Activated CD4-positive, alpha-beta T cell treated with anti-CD3 and anti-CD28 coated beads for 4 hours (primary cell): ENCODE results near the gene GNAS.
A peak's percentile ranks its signal among the peaks of the same experiment; 100 is the strongest.

ENCODE experiments used
- DNase-seq, 2 donors: peaks; one replicate each; pipeline ENCODE4 v3.0.0-alpha.2; 2020

Gene GNAS

DNA sequence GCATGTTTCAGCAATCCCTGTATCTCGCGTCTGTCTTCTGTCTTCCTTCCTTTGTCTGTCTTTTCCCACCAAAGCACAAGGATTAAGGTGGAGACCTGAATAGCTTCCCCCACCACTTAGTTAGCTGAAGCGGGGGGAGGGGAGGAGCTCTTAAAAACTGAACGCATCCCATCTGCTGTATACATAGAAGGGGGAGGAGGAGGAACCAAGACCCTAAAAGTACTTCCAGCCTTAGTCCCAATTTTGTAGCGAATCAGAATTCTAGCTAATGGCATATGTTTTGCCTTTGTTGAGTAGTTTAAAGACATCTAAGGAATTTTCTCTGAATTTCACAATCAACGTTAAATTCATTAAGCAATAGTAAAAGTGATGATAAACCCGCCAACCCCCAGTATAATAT is 47.9 kb downstream of the GNAS start:
- DNase-seq = no peak

DNA sequence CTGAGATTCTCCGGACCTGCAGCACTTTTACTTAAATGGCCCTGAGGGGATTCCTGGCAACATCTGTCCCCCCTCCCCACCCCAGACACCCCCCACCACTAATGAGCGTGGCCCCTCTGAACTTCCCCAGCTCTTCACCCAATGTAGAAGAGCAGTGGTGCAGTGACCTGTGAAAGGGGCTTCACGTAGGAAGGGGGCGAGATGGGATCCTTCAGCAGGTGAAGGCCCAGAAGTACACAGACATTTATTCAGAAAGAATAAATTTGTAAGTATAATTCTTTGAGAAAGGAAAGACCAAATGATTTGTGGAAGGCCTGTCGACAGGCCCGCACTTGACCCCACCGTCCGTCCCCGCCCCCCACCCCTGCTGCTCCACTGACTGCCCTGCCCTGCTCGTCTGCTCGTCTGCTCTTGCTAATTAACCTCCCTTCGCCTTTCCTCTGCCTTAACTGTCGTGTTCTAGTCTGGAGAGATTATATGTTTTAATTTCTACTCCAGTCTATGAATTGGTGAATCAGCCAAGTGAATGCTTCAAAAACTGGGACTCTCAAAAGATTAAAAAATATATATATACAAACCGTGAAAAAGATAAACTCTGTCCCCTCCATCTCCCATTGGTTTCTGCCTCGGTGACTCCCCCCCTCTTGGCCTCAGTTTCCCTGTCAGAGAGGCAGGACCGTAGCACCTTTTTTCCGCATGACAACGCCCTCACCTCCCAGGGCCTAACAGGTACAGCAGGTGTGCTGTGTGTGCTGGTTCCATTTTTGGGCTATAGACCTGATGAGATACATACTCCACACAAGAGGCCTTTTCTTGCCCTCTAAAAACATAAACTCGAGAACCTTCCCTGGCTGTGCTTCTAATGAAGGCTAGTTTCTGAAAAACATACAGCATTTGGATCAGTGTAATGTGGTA is 49.2 kb downstream of the GNAS start:
- no peak for DNase-seq

DNA sequence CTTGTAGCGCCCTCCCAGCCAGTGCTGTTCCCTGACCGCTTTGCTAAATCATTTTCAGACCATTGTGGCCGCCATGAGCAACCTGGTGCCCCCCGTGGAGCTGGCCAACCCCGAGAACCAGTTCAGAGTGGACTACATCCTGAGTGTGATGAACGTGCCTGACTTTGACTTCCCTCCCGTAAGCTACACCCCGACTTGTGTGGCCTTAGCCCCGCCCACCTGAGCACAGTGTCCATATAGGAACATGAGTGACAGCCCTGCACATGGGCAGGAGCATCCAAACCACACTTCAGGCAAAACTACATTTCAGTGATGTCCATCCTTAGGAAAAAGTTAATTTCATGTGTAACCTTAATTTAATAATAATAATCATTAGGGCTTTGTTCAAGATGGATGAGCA is 51.1 kb downstream of the GNAS start:
- DNase-seq = no peak

DNA sequence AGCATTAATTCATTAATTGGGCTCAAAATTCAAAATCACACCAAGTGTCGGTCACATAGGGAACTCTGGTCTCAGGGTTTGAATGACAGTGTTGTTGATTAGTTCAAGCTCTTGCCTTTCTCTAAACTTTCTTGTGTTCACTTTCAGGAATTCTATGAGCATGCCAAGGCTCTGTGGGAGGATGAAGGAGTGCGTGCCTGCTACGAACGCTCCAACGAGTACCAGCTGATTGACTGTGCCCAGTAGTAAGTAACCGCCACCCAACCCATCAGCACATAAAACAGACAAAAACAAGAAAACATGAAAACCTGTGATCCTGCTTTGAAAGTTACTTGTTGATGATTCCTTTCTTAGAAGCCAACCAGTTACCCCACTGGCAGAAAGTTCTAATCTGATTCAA is 52.7 kb downstream of the GNAS start:
- no peak for DNase-seq

DNA sequence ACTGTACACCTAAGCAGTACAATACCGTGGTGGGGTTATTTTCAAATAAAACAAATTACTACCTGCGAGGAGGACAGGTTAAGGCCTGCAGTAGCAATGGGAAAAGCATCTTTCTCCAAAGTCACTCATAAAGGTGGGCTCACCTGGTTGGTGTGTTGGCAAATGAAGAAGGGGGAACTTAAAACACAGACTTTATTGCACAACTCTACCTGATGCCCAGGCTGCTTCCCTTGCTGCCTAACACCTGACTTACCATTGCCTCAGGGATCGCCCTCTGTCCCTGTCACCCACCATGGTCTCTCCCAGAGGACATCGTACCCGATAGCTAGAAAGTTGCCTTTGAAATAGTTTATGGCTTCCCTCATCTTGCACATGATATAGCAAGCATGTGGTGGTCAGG is 53.6 kb downstream of the GNAS start:
- no peak for DNase-seq

DNA sequence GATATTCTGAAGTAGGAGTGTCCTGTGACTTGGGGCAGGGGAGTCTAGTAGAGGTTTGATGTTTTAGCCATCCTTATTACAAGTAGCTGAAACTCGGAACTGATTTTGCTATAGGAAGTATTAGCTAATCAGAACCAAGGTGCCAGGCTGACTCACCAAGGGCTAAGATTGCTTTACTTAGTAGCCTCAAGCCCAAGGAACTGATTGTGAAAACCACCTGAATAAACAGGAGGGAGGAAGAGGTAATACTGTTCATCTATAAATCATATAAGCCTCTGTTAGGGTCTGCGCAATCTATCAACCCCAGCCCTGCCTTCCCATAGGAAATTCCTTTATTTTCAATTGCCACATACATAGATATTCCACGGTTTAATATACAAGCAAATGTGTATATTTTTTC is 54.4 kb downstream of the GNAS start:
- no peak for DNase-seq

DNA sequence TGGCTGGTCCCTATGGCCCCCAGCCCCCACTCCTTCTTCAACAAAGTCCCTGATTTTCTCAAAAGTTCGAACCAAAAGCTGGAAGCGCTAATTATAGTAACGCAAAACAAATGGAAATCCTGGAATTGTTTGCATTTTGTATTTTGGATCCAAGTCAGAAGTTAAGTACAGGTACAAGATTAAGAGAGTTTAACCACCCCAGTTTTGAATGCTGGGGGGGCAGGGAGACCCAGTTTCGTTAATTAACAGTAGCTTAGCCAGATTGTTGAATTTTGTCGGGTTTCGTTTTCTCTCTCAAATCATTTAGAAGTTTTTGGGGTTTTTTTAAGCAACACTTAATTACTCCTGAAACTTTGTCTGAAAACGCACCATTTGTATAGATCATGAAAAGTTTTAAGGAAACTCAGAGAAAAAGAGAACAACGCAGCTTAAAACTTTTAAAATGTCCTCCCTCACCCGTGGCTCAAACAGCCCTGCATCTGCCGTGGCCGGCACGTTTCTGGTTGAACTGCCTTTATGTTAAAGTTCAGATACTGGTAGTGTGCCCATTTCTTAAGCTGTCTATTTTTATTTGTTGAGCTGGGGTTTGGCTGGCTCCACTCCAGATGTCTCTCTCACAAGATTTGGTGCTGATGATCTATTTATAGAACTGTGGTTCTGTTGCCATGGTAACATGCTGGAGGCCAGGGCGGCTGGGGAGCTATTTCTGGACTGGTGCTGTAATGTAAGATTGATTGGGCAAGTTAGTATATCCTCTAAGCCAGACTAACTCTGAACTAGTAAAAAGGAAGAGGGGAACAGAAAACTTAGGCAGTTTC is 55.0 kb downstream of the GNAS start:
- peak in 1 of 2 donors; percentile 35 for DNase-seq

DNA sequence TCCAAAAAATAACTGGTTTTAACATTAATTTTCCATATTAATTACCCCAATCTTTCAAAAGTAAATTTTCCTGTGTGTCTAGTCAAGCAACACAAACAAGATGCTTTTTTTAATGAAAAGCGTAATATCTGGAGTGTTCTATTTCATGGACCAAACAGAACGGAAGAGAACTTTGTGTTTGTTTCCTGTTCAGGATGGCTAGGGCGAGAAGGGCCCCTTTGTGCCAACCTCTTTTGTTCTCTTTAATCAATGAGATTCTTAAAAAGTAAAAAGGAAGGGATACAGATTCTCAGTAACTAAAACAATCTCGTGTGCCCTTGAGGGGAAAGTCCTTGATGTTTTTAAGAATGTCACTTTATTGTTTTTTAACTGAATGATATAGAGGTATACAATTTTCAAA is 55.7 kb downstream of the GNAS start:
- DNase-seq = no peak

DNA sequence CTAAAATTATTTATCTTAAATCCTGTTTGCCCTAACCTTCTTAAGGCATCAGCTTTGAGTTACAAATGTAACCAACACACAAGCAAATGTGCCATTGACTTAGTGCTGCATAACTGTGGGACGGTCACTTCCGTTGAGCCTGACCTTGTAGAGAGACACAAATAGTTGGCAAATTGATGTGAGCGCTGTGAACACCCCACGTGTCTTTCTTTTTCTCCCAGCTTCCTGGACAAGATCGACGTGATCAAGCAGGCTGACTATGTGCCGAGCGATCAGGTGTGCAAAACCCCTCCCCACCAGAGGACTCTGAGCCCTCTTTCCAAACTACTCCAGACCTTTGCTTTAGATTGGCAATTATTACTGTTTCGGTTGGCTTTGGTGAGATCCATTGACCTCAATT is 56.4 kb downstream of the GNAS start:
- no peak for DNase-seq

DNA sequence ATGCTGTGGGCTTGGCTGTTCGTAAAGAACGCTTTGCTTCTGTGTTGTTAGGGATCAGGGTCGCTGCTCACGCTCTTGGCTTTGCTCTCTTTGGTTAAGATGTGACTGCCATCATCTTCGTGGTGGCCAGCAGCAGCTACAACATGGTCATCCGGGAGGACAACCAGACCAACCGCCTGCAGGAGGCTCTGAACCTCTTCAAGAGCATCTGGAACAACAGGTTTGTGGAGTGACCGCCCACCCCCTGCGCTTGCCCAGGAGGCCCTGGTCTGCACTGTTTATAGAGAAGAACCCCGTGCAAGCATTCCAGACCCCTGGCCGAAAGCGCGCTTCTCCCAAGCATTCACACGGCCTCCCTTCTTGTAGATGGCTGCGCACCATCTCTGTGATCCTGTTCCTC is 57.1 kb downstream of the GNAS start:
- DNase-seq = no peak

DNA sequence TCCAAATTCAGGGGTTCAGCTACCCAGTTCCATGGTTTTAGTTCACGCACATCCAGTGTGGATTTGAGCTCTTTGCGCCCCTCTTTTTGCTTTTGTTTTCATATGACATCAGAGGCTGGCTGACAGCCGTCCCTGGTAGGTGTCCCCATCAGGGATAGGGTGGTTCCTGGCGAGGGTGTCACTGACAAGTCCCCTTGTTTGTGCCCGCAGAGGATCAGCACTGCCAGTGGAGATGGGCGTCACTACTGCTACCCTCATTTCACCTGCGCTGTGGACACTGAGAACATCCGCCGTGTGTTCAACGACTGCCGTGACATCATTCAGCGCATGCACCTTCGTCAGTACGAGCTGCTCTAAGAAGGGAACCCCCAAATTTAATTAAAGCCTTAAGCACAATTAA is 58.0 kb downstream of the GNAS start:
- no peak for DNase-seq

DNA sequence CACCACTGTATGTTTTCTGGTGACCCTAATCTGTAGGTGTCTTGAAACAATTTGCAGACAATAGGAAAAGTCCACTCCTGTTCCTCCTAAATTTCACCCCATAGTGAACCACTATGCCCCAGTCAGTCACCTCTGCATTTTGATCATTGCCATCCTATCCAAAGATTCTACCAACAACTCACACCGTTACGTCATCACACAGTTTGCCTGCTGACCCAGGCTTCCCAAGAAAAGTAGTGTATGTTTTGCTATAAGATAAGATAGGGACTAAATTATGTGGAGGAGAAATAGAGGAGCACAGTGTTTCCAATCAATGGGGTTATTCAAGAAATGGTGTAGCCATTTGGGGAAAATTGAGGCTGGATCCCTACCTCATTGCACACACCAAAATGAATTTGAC is 58.8 kb downstream of the GNAS start:
- no peak for DNase-seq

DNA sequence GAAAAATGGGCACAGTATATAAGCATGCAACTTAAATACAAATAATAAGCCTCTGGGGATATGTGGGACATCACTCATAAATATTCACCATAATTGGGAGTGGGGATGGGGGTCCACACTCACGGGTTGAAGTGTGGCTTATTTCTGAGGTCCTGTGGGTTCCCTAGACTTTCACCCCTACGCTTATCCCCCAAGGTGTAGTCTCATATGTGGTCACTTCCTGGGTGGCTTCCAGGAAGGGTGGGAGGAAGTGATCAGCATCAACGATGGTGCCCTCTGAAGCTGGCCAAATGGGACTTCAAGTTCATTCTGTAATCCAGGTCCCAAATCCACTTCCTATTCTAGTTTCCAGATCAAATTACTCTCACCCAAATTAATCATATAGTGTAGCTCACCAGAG is 59.5 kb downstream of the GNAS start:
- DNase-seq = no peak

DNA sequence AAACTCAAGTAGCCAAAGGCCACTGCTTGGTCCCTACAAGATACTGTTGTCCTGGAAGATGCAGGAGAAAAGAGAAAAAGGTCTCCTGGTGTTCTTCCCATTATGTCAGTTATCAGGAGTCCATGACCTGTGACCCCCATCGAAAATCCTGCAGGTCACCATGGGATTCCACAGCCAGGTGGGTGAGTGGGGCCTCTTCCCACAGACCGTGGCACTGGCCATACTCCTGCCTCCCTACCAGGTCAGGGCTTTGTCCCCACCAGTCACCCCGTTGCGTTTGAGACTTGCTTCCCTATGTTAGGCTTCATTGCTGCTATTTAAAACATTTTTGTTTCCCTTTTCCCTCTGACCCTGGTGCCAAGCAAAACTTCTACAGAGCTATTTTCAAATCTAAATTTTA is 60.6 kb downstream of the GNAS start:
- DNase-seq = no peak

DNA sequence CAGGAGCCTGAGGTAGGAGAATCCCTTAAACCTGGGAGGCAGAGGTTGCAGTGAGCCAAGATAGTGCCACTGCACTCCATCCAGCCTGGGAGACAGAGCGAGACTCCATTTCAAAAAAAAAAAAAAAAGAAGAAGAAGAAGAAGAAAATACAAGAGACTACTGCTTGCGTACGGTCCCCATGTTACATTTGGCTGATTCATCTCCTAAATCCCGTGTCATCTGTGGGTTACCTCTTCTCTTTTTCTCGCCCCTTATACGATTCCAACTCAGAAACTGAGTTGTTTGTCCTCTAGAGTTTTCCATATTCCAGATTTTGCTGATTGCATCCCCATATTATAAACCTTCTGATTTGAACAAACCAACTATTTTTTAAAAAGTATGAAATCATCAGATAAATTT is 66.1 kb downstream of the GNAS start:
- DNase-seq = no peak

DNA sequence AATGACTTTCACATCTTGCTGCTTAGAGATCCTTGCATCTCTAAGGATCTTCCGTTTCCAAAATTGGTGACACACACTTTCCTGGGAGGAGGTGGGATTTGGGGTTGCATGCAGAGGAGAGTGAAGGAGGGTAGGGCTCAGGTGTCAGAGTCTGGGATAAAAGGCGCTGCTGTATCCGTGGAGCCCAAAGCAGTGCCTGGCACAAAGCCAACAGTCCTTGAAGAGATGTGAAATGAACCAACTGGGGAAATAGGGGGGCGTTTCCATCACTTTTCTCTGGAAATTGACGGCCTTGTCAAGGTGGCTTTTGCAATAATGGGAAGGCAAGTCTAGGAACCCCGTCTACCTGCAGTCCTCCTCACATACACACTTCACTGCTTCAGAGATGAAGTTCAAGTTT is 69.0 kb downstream of the GNAS start:
- no peak for DNase-seq

DNA sequence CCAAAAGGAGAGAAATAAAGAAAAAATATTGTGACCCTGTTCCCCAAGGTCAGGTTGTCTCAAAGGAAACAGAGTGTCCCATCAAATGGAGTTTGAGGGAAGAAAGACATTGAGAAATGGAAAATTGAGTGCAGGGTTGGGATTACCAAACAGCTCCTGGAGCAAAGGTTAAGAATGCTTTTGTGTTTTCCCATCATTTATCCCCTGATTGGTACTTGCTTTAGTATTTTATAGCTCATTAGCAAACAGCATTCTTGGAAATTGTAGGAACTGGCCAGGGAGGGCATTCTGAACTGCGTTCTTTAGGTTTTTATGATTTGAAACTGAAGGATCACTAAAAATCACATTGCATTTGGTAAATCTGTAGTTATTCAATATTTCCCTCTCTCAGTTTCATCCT is 69.5 kb downstream of the GNAS start:
- no peak for DNase-seq

DNA sequence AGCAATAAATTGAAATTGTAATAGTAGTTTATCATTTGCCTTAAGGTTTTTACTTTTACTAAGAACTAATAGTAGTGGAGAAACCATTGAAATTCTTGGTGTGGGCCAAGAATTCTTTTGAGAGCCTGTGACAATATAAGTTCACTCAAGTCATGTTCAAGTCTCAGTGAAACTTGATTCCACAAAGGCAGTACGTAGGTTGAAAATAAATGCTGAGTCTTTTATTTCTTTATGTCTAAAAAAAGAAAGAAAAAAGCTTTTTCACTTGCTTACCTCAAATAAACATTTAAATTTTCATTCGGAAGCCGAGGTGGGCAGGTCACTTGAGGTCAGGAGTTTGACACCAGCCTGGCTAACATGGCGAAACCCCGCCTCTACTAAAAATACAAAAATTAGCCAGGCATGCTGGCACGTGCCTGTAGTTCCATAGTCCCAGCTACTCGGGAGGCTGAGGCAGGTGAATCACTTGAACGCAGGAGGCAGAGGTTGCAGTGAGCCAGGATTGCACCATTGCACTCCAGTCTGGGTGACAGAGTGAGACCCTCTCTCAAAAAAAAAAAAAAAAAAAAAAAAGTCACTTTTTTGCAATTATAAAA is 70.7 kb downstream of the GNAS start:
- DNase-seq = no peak

DNA sequence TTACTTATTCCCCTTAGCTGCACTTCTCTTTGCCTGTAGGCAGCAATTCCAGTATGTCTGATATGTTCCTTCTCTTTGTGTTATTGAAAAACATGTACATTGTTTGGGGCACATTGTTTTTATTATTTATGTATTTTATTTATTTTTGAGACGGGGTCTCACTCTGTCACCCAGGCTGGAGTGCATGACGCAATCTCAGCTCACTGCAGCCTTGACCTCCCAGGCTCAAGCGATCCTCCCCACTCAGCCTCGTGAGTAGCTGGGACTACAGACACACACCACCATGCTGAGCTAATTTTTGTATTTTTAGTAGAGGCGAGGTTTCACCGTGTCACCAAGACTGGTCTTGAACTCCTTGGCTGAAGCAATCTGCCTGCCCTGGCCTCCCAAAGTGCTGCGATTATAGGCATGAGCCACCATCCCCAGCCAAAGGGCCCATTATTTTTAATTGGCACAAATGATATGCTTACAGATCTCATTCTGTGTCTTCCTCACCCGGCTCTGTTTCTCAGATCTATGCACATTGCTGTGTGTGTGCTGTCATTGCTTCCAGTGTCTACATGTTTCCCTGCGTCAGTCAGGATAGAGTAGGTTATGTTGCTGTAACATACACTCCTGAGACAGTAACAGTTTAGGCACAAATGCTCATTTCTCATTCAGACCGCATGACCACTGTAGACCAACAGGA is 74.4 kb downstream of the GNAS start:
- no peak for DNase-seq

DNA sequence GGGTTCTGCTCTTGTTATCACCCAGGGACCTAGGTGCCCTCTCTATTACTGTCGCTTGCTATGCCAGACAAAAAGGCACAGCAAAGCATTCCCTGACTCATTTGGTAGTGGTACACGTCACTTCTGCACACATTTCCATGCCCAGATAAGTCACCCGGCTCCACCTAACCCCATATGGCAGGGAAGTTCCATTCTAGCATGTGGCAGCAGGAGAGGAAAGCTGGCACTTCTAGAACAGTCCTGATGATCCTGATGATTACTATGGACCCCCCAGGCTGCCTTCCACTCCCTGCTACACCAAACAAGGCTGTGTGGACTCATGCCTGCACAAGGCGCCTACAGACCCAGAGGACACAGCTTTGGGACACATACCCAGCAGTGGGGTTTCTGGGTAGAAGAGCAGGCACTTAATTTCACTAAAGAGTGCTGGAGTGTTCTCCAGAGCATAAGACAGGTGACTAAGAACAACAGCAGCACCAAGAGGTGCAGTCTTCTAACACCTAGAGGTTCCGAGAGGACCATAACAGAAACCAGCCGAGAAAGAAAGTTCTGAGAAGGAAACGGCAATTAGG is 75.1 kb downstream of the GNAS start:
- DNase-seq = no peak

DNA sequence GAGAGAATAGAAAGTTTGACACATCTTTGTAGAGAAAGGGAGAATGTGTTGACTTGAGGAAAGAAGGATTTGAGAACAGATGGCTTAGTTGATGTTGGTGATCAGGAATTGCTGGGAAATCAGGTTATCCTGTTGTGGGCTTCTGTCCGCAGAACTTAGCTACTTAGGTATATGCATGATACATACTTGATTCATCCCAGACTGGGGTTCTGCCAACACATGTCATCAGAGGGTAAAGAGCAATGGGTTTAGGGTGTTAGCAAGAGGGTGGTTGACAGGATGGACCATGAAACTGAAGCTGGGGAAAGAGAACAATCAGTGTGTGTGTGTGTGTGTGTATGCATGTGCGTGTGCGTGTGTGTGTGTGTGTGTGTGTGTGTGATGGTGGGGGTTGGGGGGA is 78.0 kb downstream of the GNAS start:
- DNase-seq = no peak

DNA sequence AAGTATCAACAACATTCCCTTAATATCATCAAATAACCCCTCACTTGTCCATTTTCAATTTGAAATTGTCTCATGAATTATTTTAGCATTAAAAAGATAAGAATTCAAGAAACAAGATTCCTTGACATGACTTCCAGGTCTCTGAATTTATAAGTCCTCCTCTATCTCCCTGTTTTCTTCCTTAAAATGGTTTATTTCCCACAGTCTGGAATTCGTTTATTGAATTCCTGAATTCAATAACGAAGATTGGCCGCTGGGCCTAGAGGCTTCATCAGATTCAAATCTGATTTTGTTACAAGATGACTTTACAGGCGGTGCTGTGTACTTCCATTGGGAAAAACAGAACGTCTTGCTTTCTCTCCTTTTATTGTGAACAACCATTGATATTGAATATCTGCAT is 79.7 kb downstream of the GNAS start:
- DNase-seq = no peak

DNA sequence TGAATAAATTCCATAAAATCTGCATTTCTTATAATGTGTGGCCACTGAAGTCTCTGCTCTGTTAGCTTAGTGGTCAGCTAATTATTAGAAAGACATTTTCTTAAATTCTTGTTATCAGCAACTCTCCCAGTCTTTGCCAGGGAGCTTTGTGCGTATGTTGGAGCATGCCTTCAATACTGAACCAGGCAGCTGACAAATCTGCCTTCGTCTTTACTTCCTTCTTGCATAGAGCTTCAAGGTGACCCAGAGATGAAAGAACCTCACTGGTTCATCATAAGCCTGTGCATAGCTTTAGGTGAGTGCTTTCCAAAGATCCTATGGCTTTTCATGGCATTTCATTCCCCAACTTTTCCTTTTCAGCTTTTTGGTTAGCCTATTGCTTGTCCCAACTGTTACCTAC is 85.6 kb downstream of the GNAS start:
- no peak for DNase-seq
